HCT116 (cell line): ENCODE measurements around the gene ACSS1. TPM values are rescaled to one million over a fixed set of nuclear protein-coding genes. Genes with fewer than 3 reads are reported as not detected.
A peak's percentile ranks its signal among the peaks of the same experiment; 100 is the strongest.
"Not testable (repeated sequence)": the region's sequence is repeated elsewhere in the genome, so short reads cannot be mapped to it uniquely, and the experiment has no call there.

Experiments used
- ATAC-seq: fragments of 200-7000 bp; cut with Tn5 transposase; 2 replicates; pipeline ENCODE4 v1.9.1; 2020; ENCODE audit warnings: mild to moderate bottlenecking, moderate library complexity
- BruUV-seq: library from RNA; stranded (reverse); fragments of 400-500 nt; replicated peaks from 2 replicates; lab custom pipeline; 2021; lab: Mats Ljungman, UMichigan
- CTCF ChIA-PET: fragments of 300-600 bp; sonication (Branson Sonifier 250); formaldehyde crosslinking; loops from one replicate; lab custom pipeline; 2021; ENCODE audit warnings: antibody characterized with exemption; lab: Charles Lee
- POLR2A ChIA-PET: fragments of 300-600, 350-600 bp; sonication (Branson Sonifier 250); formaldehyde crosslinking; loops from one replicate; lab custom pipeline; 2021; ENCODE audit warnings: antibody characterized with exemption; lab: Charles Lee
- RAD21 ChIA-PET, 2 experiments: fragments of 300-600 bp; sonication (Branson Sonifier 250); formaldehyde crosslinking; loops; one replicate each; lab custom pipeline; 2023; ENCODE audit warnings: low total read pairs in 2 of 2; ENCODE audit not compliant: uncharacterized antibody in 2 of 2, unreplicated experiment in 2 of 2, low non-redundant PET in 1 of 2; lab: Charles Lee
- DNase-seq: peaks from one replicate; pipeline ENCODE4 v3.0.0-alpha.2; 2010; ENCODE audit warnings: low read depth, low spot score
- H2AFZ ChIP-seq: fragments of 200-600 bp; shearing (Covaris generic), sonication (generic); 2 replicates; pipeline ENCODE4 v1.6.1; 2017; ENCODE audit warnings: low read depth, mixed run types, mixed read lengths, antibody characterized with exemption, low read length; ENCODE audit not compliant: poor library complexity, severe bottlenecking
- H3K27ac ChIP-seq: 2 replicates; pipeline ENCODE4 v1.5.1; 2012; ENCODE audit warnings: low read depth, low read length
- H3K27me3 ChIP-seq: fragments of 200-600 bp; sonication (generic); 2 replicates; pipeline ENCODE4 v1.6.1; 2016; ENCODE audit warnings: mixed run types, low read length, mixed read lengths; ENCODE audit not compliant: insufficient read depth
- H3K36me3 ChIP-seq, 2 experiments: fragments of 200-500 bp in 1 of 2; fragments of 200-600 bp in 1 of 2; sonication (Bioruptor generic) in 1 of 2; sonication (generic) in 1 of 2; 2 replicates each; pipeline versions ENCODE4 v1.5.1 to v1.6.1; 2014 to 2016; ENCODE audit warnings: low read length in 2 of 2, inconsistent platforms in 1 of 2, mixed read lengths in 1 of 2, mixed run types in 1 of 2; ENCODE audit not compliant: insufficient read depth in 2 of 2, control insufficient read depth in 1 of 2
- H3K4me1 ChIP-seq, 2 experiments: fragments of 200-600 bp in 1 of 2; sonication (generic) in 1 of 2; 2 replicates each; pipeline versions ENCODE4 v1.5.1 to v1.6.1; 2012 to 2017; ENCODE audit warnings: low read length in 2 of 2, inconsistent platforms in 1 of 2, mild to moderate bottlenecking in 1 of 2, mixed read lengths in 1 of 2, mixed run types in 1 of 2, moderate library complexity in 1 of 2; ENCODE audit not compliant: insufficient read depth in 2 of 2, control insufficient read depth in 1 of 2
- H3K4me2 ChIP-seq: fragments of 200-600 bp; sonication (generic); 2 replicates; pipeline ENCODE4 v1.6.1; 2017; ENCODE audit warnings: mixed run types, low read length, mixed read lengths
- H3K4me3 ChIP-seq, 2 experiments: fragments of 200-600 bp in 1 of 2; sonication (generic) in 1 of 2; replicated peaks in 1 of 2; 2 replicates each; pipeline ENCODE4 v1.5.1; 2011 to 2016; ENCODE audit warnings: low read length in 2 of 2, control low read depth in 1 of 2, low read depth in 1 of 2, mild to moderate bottlenecking in 1 of 2, mixed read lengths in 1 of 2, mixed run types in 1 of 2
- H3K79me2 ChIP-seq: fragments of 200-600 bp; sonication (generic); 2 replicates; pipeline ENCODE4 v1.6.1; 2017; ENCODE audit warnings: mild to moderate bottlenecking, mixed run types, low read length, moderate library complexity, mixed read lengths; ENCODE audit not compliant: insufficient read depth
- H3K9ac ChIP-seq: fragments of 200-600 bp; sonication (generic); 2 replicates; pipeline ENCODE4 v1.6.1; 2016; ENCODE audit warnings: low read length, mixed read lengths
- H3K9me2 ChIP-seq: fragments of 200-600 bp; sonication (generic), shearing (Covaris generic); 2 replicates; pipeline ENCODE4 v1.6.1; 2017; ENCODE audit warnings: mixed run types, mild to moderate bottlenecking, moderate library complexity; ENCODE audit not compliant: insufficient read depth
- H3K9me3 ChIP-seq, 2 experiments: fragments of 200-500 bp in 1 of 2; fragments of 200-600 bp in 1 of 2; sonication (Bioruptor generic) in 1 of 2; sonication (generic) in 1 of 2; 2 replicates each; pipeline ENCODE4 v1.6.1; 2014 to 2017; ENCODE audit warnings: low read length in 2 of 2, mixed read lengths in 2 of 2, inconsistent platforms in 1 of 2, low read depth in 1 of 2, mild to moderate bottlenecking in 1 of 2, mixed run types in 1 of 2, moderate library complexity in 1 of 2; ENCODE audit not compliant: control insufficient read depth in 1 of 2, insufficient read depth in 1 of 2
- H4K20me1 ChIP-seq: fragments of 200-600 bp; sonication (generic), shearing (Covaris generic); 2 replicates; pipeline ENCODE4 v1.6.1; 2017; ENCODE audit warnings: mixed run types, mild to moderate bottlenecking, moderate library complexity; ENCODE audit not compliant: insufficient read depth
- CEBPB ChIP-seq: IDR thresholded peaks from 2 replicates; pipeline ENCODE4 v1.6.1; 2012; ENCODE audit warnings: low read depth
- EGR1 ChIP-seq: IDR thresholded peaks from 2 replicates; pipeline ENCODE4 v1.6.1; 2012; ENCODE audit warnings: low read depth
- RAD21 ChIP-seq: IDR thresholded peaks from 2 replicates; pipeline ENCODE4 v1.6.1; 2012; ENCODE audit warnings: low read depth, mild to moderate bottlenecking
- SP1 ChIP-seq: IDR thresholded peaks from 2 replicates; pipeline ENCODE4 v1.6.1; 2012; ENCODE audit warnings: low read depth
- ZFX ChIP-seq: fragments of 450-650 bp; IDR thresholded peaks from 2 replicates; pipeline ENCODE4 v1.6.1; 2017
- intact Hi-C: fragments of 100-400 bp; cut with micrococcal nuclease; formaldehyde crosslinking; loops from 2 replicates; pipeline ENCODE4 v1.10.0; 2022
- total RNA-seq: library from RNA; stranded (reverse); gene quantifications from one replicate; pipeline ENCODE4 v1.2.1, GENCODE V29; 2021; ENCODE audit not compliant: unreplicated experiment
- TF ChIP-seq, protein P1 (sequence below), 3 experiments: fragments of 200-600 bp in 1 of 3; sonication (generic) in 1 of 3; IDR thresholded peaks in 2 of 3; conservative IDR thresholded peaks in 1 of 3; 2 replicates each; pipeline ENCODE4 v1.5.1; 2012 to 2017; ENCODE audit warnings: low read depth in 2 of 3, low read length in 2 of 3, antibody characterized with exemption in 1 of 3, borderline replicate concordance in 1 of 3, control low read depth in 1 of 3, mild to moderate bottlenecking in 1 of 3, mixed read lengths in 1 of 3, mixed run types in 1 of 3, moderate library complexity in 1 of 3; ENCODE audit not compliant: insufficient read depth in 1 of 3
- TF ChIP-seq, protein P2 (sequence below): IDR thresholded peaks from 2 replicates; pipeline ENCODE4 v1.6.1; 2012; ENCODE audit warnings: low read depth
- TF ChIP-seq, protein P3 (sequence below): IDR thresholded peaks from 2 replicates; pipeline ENCODE4 v1.6.1; 2012

The ACSS1 gene
- total RNA-seq, 1 experiment from 2014 or later = 0.27 TPM

DNA sequence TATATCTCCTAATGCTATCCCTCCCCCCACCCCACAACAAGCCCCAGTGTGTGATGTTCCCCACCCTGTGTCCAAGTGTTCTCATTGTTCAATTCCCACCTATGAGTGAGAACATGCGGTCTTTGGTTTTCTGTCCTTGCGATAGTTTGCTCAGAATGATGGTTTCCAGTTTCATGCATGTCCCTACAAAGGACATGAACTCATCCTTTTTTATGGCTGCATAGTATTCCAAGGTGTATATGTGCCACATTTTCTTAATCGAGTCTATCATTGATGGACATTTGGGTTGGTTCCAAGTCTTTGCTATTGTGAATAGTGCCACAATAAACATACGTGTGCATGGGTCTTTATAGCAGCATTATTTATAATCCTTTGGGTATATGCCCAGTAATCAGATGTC is 56.6 kb downstream of the ACSS1 start:
- H3K9me2 ChIP-seq, BruUV-seq, CTCF ChIA-PET, H3K4me1 ChIP-seq, DNase-seq, H3K27ac ChIP-seq, H3K4me2 ChIP-seq, H2AFZ ChIP-seq, POLR2A ChIA-PET, intact Hi-C loops, H3K4me3 ChIP-seq, H3K9me3 ChIP-seq, H3K79me2 ChIP-seq, H3K9ac ChIP-seq, H4K20me1 ChIP-seq, ATAC-seq, RAD21 ChIA-PET, H3K36me3 ChIP-seq: not testable (repeated sequence)
- H3K27me3 ChIP-seq = peaks cover 16% of the 10 kb centered on the region; the same call in 1 of the 2 replicates

DNA sequence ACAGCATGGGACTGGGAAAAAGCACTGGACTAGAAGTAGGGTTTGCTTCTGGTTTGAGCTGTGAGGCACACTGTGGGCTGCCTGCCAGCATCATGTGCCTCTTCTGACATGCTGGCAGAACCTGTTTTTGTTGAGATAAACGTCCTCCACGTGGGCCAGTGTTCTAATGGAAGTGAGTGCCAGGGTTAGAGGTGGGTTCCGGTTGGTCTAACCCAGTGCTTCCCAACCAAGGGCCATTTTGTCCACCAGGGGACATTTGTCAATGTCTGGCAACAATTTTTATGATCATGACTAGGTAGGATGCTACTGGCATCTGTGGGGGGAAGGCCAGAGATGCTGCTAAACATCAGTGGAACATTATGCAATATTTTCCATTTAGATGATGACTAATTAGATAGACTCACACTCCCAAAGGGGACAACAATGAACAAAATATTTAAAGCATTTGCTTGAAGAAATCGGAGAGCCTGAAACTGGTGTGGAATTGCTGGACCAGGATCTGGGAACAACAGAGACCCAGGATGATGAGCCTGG is 57.6 kb downstream of the ACSS1 start:
- H3K4me1 ChIP-seq = peaks cover 0 to 7% of the 10 kb centered on the region in 2 experiments; a peak in 1 of 4 replicates
- DNase-seq = no peak
- H3K27me3 ChIP-seq = peaks cover 16% of the 10 kb centered on the region; the same call in 1 of the 2 replicates
- intact Hi-C loops = no loop called here
- no peak overlapping the region for H3K4me3 ChIP-seq
- ChIA-PET POLR2A (no interaction called here), CTCF (no interaction called here)
- no peaks in the 10 kb centered on the region for H3K9me3 ChIP-seq
- no peak overlapping the region for H2AFZ ChIP-seq
- H3K9me2 ChIP-seq = no peaks in the 10 kb centered on the region
- no peaks in the 10 kb centered on the region for H3K36me3 ChIP-seq
- H3K27ac ChIP-seq = no peak overlapping the region
- no peak overlapping the region for H3K4me2 ChIP-seq
- no peaks in the 10 kb centered on the region for H4K20me1 ChIP-seq
- ATAC-seq = peak; percentile 55; the same call in 1 of the 2 replicates
- no peaks in the 10 kb centered on the region for H3K79me2 ChIP-seq
- TF ChIP-seq SP1 (no peak), RAD21 (no peak), CEBPB (no peak), EGR1 (no peak), ZFX (no peak)
- TF ChIP-seq, protein P1, sequence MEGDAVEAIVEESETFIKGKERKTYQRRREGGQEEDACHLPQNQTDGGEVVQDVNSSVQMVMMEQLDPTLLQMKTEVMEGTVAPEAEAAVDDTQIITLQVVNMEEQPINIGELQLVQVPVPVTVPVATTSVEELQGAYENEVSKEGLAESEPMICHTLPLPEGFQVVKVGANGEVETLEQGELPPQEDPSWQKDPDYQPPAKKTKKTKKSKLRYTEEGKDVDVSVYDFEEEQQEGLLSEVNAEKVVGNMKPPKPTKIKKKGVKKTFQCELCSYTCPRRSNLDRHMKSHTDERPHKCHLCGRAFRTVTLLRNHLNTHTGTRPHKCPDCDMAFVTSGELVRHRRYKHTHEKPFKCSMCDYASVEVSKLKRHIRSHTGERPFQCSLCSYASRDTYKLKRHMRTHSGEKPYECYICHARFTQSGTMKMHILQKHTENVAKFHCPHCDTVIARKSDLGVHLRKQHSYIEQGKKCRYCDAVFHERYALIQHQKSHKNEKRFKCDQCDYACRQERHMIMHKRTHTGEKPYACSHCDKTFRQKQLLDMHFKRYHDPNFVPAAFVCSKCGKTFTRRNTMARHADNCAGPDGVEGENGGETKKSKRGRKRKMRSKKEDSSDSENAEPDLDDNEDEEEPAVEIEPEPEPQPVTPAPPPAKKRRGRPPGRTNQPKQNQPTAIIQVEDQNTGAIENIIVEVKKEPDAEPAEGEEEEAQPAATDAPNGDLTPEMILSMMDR (IDR thresholded peaks at IDR 0.05 in 2 of 3, conservative IDR thresholded peaks at IDR 0.05 in 1 of 3; ENCODE audit: borderline replicate concordance in 1 of 3, insufficient read depth in 1 of 3, low read depth in 2 of 3, low read length in 2 of 3) = no peak
- TF ChIP-seq, protein P2, sequence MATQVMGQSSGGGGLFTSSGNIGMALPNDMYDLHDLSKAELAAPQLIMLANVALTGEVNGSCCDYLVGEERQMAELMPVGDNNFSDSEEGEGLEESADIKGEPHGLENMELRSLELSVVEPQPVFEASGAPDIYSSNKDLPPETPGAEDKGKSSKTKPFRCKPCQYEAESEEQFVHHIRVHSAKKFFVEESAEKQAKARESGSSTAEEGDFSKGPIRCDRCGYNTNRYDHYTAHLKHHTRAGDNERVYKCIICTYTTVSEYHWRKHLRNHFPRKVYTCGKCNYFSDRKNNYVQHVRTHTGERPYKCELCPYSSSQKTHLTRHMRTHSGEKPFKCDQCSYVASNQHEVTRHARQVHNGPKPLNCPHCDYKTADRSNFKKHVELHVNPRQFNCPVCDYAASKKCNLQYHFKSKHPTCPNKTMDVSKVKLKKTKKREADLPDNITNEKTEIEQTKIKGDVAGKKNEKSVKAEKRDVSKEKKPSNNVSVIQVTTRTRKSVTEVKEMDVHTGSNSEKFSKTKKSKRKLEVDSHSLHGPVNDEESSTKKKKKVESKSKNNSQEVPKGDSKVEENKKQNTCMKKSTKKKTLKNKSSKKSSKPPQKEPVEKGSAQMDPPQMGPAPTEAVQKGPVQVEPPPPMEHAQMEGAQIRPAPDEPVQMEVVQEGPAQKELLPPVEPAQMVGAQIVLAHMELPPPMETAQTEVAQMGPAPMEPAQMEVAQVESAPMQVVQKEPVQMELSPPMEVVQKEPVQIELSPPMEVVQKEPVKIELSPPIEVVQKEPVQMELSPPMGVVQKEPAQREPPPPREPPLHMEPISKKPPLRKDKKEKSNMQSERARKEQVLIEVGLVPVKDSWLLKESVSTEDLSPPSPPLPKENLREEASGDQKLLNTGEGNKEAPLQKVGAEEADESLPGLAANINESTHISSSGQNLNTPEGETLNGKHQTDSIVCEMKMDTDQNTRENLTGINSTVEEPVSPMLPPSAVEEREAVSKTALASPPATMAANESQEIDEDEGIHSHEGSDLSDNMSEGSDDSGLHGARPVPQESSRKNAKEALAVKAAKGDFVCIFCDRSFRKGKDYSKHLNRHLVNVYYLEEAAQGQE = no peak
- TF ChIP-seq, protein P3, sequence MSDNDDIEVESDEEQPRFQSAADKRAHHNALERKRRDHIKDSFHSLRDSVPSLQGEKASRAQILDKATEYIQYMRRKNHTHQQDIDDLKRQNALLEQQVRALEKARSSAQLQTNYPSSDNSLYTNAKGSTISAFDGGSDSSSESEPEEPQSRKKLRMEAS = peak; percentile 30; the same call in 1 of the 2 replicates
- TF ChIP-seq, all 23 proteins: peak for 1
- BruUV-seq = no TSS peak
- no peak overlapping the region for H3K9ac ChIP-seq
- RAD21 ChIA-PET = no interaction called here
